ENCODE results near the gene ATG7.

DNA sequence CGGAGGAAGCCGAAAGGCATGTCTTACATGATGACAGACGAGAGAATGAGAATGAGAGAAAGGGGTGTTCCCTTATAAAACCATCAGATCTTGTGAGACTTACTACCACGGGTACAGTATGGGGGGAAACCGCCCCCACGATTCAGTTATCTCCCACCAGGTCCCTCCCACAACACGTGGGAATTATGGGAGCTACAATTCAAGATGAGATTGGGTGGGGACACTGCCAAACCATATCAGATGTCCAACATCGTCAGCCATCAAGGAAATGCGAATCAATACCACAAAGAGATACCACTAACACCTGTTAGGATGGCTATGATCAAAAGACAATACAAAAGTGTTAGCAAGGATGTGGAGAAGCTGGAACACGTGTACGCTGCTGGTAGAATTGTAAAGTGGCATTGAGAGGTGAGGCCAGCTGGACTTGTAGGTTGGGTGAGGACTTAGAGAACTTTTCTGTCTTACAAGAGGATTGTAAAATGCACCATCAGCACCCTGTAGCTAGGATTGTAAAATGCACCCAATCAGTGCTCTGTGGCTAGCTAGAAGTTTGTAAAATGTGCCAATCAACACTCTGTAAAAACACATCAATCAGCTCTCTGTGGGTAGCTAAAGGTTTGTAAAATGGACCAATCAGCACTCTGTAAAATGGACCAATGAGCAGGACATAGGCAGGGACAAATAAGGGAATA, 334.0 kb downstream of the ATG7 start:
- no peak for TF ChIP-seq POLR2A (IDR thresholded peaks at IDR 0.05)
- TF ChIP-seq POLR2AphosphoS5 (IDR thresholded peaks at IDR 0.05; ENCODE audit: insufficient read depth in 1 of 2, low read depth in 1 of 2) = no peak

Data from vagina (tissue), 2 donors.